ENCODE data around the gene TOMT. TPM values are rescaled to one million over a fixed set of nuclear protein-coding genes. Genes with fewer than 3 reads are reported as not detected.
"Not testable (repeated sequence)": the region's sequence is repeated elsewhere in the genome, so short reads cannot be mapped to it uniquely, and the experiment has no call there.

TOMT gene
- total RNA-seq, 1 experiment from 2014 or later: not detected

DNA sequence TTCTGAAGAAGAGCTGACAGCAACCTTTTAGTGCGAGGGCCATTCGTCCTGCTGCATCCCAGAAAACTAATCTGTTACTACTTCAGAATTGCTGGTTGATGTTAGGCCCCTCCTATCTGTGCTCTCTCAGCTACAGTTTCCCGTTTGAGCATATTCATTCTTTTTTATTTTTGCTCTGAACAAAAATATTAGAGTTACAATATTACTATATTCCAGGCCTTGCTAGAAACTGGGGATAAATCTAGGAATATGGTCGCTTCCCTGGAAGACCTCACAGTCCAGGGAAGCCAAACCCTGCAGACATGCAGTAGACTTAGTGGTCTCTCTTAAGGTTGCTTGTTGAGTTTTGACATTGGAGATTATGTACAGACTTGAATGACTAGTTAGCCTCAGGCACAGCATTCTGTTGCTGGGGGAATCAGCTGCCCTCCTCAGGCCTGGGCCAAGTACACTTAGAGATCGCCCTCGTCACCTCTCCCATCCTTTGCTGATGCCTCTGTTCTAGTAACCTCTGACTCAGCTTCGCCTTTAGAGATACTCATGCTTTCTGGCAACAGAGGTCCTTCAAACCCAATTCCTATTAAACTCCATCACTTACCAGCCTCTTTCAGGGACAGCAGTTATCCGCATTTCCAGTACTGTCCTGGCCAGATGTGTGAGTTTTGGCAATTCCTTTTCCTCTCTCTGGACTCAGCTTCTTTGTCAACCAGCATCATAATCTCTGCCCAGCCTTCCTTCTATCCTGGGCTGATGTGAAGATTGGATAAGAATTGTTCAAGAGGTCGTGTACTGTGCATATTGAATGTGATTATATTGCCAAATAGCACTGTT lies 7.5 kb downstream of the TOMT start:
- in situ Hi-C loops (cut with HindIII; ENCODE audit: low pct_unique_long_range_greater_than_20kb, low sequenced_read_pairs): no loop called here

DNA sequence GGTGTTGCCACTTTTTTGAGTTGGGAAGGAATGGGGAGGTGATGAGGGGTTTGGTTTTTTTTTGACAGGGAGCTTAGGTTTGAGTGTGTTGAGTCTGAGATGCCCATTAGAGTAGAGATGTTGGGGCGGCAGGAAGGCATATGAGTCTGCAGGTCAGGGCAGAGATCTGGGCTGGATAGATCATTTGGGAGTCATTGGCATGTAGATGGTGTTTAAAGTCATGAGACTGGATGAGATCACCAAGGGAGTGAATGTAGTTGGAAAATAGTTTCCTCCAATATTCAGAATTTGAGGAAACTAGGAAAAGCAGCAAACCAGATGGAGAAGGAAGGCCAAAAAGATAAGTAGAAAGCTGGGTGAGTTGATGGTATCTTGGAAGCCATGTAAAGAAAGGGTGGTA lies 8.8 kb downstream of the TOMT start:
- no peak for DNase-seq (ENCODE audit: low read depth, low spot score)
- in situ Hi-C loops (cut with HindIII; ENCODE audit: low pct_unique_long_range_greater_than_20kb, low sequenced_read_pairs): no loop called here

More for the DNA sequence above, 7.5 kb downstream of the TOMT start:
- DNase-seq (ENCODE audit: low read depth, low spot score): no peak

DNA sequence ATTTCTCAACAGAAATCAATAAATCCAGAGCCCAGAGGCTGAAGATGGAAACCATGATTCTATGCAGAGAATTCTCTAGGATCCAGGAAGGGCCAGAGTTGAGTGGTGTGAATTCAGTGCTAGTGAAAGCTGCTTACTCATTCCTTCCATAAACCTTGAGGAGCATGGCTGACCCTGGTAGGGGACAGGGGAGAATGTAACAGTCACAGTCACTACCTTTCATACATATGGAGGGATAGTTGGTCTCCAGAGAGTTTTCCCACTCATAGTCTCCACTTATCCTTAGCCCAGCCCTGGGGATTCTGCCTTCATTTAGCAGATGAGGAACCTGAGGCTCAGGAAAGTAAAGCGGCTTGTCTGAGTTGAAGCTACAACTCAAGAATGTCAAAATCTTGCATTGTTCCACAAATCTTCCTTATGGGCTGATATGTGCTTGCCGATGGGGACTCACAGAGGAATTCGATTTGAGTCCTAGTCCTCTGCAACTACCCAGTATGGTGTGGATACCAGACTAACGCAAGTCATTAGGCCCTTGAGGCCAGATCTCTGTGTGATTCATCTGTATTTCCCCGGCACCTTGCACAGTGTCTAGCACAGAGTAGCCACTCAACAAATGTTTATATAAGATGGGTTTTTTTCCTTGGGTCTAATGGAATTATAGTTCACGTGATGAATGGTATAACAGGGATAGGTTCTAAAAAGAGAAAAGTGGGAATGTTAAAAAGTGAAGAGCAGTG lies 10.5 kb downstream of the TOMT start:
- no peak for DNase-seq (ENCODE audit: low read depth, low spot score)

DNA sequence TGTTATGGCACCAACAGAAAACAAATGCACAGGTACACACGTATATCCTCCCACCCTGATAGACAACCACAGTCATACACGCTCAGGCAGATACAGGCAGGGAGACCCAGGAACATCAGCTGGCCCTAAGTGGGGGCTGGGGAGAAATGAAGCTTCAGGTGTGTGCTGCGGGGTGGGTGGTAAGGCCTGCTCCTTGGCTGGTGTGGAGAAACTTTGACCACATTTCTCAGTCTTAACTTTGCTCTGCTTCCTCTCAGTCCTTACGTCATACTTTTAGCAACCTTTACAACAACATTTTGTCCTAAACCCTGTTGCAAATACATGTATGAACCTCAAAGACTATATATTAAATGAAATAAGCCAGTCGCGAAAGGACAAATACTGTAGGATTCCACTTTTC lies 13.5 kb downstream of the TOMT start:
- in situ Hi-C loops (cut with HindIII; ENCODE audit: low pct_unique_long_range_greater_than_20kb, low sequenced_read_pairs): no loop called here
- DNase-seq (ENCODE audit: low read depth, low spot score): no peak

More for the DNA sequence above, 10.5 kb downstream of the TOMT start:
- in situ Hi-C loops (cut with HindIII; ENCODE audit: low pct_unique_long_range_greater_than_20kb, low sequenced_read_pairs): no loop called here

DNA sequence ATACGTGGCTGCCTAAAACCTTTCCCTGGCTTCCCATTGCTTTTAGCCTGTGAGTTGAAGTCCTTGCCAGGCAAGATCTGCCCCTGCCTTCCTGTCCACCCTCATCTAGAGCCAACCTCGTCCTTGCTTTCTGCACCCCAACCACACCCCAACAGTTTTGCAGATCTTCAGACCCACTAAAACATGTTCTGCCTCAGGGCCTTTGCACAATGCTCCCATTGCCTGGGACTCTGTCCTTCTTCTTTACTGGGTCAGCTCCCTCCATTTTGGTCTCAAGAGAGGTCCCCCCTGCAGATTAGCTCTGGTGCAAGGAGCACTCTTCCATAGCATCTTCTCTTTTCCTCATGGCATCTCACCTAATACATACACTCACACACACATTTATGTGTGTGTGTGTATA lies 15.2 kb downstream of the TOMT start:
- DNase-seq (ENCODE audit: low read depth, low spot score): no peak
- in situ Hi-C loops (cut with HindIII; ENCODE audit: low pct_unique_long_range_greater_than_20kb, low sequenced_read_pairs): no loop called here

DNA sequence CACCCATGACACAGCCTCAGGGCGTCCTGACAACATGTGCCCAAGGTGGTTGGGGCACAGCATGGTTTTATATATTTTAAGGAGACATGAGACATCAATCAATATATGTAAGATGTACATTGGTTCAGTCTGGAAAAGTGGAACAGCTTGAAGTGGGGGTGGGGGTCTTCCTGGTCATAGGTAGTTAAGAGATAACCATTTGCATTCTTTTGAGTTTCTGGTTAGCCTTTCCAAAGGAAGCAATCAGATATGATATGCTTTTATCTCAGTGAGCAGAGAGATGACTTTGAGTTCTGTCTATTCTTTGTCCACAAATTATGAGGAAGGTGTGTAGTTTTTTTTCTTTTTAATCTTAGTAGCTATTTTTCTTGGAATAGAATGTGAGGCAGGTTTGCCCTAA lies 16.9 kb downstream of the TOMT start:
- in situ Hi-C loops (cut with HindIII; ENCODE audit: low pct_unique_long_range_greater_than_20kb, low sequenced_read_pairs): no loop called here
- DNase-seq (ENCODE audit: low read depth, low spot score): no peak

DNA sequence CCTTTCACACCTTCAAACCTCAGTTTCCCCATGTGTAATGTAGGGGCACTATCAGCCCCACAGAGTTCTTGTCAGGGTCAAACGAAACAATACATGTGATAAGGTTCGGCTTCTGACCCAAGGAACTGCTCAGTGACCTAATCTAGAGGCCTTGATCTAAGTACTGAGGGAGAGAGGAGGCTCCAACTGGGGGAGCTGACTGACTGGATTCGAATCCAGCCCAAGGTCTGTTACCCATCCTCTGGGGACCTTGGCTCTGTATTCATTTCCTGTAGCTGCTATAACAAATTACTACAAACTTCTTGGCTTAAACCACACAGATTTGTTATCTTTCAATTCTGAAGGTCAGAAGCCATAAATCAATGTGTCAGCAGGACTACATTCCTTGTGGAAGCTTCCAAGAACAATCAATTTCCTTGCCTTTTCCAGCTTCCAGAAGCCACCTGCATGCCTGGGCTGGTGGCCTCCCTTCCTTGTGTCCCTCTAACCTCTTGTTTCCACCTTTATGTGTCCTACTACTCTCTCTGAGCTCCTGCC lies 17.5 kb downstream of the TOMT start:
- in situ Hi-C loops (cut with HindIII; ENCODE audit: low pct_unique_long_range_greater_than_20kb, low sequenced_read_pairs): no loop called here
- DNase-seq (ENCODE audit: low read depth, low spot score): no peak

DNA sequence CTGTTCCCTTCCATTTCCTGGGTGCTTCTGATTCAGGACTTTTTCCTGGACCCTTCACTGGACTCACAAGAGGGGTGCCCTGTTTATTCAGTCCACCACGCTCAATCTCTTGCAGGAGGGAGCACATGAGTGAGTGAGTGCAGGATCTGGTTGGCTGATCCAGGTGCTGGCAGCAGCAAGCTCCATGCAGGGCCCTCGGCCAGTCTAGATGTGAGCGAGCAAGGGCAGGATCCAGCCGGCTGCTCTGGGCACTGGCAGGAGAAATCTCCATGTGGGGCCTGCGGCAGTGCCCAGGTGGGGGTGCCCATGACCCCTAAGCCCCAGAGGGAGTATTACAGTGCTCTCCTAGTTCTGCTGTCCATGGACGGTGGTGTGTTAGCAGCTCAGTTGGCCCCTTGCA lies 18.3 kb downstream of the TOMT start:
- in situ Hi-C loops (cut with HindIII; ENCODE audit: low pct_unique_long_range_greater_than_20kb, low sequenced_read_pairs): no loop called here
- no peak for DNase-seq (ENCODE audit: low read depth, low spot score)

DNA sequence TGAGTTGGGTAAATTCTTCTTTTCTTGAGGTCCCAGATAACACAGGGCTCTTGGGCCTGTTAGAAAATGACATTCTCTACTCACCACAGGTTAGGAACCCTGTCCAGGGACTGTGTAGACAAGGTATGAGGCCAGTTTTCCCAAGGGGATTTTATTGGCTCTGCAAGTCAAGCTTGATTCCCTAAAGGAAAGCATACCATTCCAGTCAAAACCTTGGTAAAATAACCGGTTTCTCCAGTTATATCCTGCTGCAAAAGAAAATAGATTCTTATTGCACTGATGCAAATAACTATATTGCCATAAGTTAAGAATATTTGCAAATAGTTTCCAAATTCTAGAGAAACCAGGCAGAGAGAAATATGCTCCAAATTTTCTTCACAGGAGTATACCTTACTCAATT lies 20.2 kb downstream of the TOMT start:
- in situ Hi-C loops (cut with HindIII; ENCODE audit: low pct_unique_long_range_greater_than_20kb, low sequenced_read_pairs): no loop called here
- no peak for DNase-seq (ENCODE audit: low read depth, low spot score)

DNA sequence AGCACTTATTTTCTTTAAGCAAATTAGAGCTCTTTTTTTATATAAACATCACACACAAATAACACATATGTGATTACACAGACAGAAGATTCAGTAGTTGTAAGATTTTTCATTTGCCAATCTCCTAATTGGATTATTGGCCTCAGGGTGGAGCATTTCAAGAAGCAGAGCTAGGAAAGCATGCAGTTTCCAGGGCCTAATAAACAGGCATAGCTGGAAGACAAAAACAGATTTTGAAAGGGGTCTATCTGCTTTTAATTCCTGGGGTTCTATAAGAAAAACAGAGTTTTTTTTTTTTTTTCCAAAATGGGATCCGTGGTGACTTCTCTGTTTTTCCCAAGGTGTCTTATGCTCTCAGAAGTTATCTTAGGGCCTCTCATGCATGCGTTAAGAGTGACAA lies 22.2 kb downstream of the TOMT start:
- no peak for DNase-seq (ENCODE audit: low read depth, low spot score)
- in situ Hi-C loops (cut with HindIII; ENCODE audit: low pct_unique_long_range_greater_than_20kb, low sequenced_read_pairs): no loop called here

DNA sequence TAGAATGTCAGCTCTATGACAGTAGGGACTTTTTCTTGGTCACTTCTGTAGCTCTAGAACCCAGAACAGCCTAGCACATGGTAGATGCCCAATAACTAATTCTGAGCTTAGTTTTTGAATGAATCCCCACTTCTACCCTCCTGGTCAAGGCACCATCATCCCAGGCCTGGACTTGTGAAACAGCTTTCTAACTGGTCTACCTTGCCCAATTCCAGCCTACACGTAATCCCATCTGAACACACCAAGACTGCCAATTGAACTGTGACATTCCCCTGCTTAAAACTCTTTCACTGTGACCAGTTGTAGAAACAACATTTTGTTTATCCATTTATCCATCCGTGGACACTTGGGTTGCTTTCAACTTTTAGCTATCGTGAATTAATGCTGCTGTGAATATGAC lies 23.7 kb downstream of the TOMT start:
- DNase-seq (ENCODE audit: low read depth, low spot score): no peak
- in situ Hi-C loops (cut with HindIII; ENCODE audit: low pct_unique_long_range_greater_than_20kb, low sequenced_read_pairs): no loop called here

DNA sequence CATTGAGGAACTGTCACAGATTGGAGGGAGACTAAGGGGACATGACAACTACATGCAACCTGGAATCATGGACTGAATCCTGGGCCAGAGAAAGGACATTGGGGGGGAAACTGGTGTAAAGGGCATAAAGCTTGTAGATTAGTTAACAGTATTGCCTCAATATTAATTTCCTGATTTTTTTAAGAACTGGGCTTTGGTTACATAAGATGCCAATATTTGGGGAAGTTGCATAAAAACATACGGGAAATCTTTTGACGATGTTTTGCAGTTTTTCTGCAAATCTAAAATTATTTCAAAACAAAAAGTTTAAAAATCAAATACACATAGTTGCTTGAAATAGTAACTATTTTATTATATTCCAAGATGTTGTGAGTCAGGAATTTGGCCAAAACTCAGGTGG lies 26.9 kb downstream of the TOMT start:
- in situ Hi-C loops (cut with HindIII; ENCODE audit: low pct_unique_long_range_greater_than_20kb, low sequenced_read_pairs): no loop called here

DNA sequence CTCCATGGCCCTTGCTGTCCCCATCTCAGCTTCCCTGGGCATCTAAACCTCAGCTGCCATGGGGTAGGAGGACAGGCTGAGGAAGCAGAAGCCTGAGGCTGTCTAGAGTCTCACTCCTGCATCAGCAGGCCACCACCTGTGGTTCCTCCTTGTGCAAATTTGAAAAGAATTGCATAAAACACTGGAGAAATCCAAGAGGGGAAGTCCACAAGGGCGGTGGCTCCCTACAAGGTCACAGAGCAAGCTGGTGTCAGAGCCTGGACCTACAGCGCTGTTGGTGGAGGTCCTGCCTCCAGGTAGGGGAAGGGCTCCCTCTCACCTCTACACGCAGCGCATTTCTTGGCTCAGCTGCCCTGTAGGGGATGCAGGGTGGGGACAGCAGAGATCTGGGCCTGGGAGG lies 29.7 kb downstream of the TOMT start, which contains the start of gene FOLR3:
Gene FOLR3, plus strand, starts transcription at position 253 of the 400 bp plus-strand sequence. CDS start 228 bp downstream, outside the sequence.
- not testable (repeated sequence) for DNase-seq (ENCODE audit: low read depth, low spot score)

More for the DNA sequence above, 26.9 kb downstream of the TOMT start:
- DNase-seq (ENCODE audit: low read depth, low spot score): no peak

DNA sequence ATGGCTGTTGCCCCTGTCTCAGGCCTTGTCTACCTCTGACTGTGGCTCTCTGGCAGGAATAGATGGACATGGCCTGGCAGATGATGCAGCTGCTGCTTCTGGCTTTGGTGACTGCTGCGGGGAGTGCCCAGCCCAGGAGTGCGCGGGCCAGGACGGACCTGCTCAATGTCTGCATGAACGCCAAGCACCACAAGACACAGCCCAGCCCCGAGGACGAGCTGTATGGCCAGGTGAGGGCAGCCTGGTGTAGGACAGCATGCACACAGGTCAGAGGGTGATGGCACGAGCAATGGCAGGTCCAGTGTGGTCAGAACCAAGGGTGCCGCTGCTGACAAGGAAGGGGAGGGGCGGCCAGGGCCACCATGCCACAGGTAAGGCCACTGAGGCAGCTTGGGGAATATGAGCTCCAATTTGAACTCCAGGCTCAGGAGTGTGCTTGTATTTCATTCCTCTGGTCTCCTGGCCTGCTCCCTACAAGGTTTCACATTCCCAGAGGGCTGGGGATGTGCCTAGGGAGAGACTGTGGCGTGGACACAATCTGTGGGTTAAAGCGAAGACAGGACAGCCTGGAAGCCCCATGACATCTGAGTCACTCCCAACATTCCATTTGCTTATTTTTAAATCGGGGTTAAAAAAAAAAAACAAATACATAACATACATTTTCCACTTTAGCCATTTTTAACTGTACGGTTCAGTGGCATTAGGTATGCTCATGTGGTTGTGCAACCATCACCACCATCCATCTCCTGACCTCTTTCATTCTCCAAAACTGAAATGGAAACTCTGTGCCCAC lies 30.4 kb downstream of the TOMT start:
- in situ Hi-C loops (cut with HindIII; ENCODE audit: low pct_unique_long_range_greater_than_20kb, low sequenced_read_pairs): no loop called here
- DNase-seq (ENCODE audit: low read depth, low spot score): no peak

More for the DNA sequence above, 29.7 kb downstream of the TOMT start, which contains the start of gene FOLR3:
- in situ Hi-C loops (cut with HindIII; ENCODE audit: low pct_unique_long_range_greater_than_20kb, low sequenced_read_pairs): not testable (repeated sequence)

DNA sequence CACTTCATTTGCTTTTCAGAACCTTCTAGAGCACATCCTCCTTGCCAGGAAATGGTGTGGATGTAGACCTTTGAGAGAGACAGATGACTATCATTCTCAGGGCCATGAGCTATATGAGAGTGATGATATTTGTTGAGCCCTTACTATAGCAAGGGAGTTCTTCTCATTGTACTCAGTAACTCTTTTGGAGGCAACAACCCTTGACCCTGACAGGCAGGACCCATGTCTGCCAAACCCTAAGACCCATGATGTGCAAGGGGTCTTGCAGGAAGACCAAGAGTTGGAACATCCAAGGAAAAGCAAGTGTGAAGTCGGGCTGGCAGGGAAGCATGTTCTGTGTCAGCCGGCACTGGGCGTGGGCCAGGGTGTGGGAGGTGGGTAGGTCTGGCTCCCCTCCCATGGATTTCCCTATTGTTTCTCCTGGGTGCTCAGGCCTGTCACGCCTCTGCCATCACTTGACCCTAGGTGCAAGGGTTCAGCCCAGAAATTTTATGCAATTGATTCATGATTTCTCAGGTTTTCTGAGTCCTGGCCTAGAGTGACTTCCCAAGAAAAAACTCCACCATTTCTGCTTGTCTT lies 31.0 kb downstream of the TOMT start:
- no peak for DNase-seq (ENCODE audit: low read depth, low spot score)
- in situ Hi-C loops (cut with HindIII; ENCODE audit: low pct_unique_long_range_greater_than_20kb, low sequenced_read_pairs): no loop called here

DNA sequence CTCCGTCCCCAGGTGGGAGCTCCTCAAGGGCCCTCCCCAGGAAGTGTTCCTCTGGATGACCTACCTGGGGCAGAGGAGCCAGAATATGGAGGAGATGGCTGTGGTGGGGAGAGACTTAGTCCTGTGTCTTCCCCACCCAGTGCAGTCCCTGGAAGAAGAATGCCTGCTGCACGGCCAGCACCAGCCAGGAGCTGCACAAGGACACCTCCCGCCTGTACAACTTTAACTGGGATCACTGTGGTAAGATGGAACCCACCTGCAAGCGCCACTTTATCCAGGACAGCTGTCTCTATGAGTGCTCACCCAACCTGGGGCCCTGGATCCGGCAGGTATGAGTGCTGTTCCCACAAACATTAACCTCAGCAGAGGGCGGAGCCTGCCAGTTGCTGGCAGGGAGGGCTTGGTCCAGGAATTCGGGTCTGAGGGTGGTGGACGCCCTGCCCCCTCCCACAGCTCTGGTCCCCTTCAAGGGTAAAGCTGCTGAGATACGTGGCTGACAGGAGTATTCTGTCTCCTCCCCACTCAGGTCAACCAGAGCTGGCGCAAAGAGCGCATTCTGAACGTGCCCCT lies 33.2 kb downstream of the TOMT start:
- DNase-seq (ENCODE audit: low read depth, low spot score): no peak
- in situ Hi-C loops (cut with HindIII; ENCODE audit: low pct_unique_long_range_greater_than_20kb, low sequenced_read_pairs): no loop called here

DNA sequence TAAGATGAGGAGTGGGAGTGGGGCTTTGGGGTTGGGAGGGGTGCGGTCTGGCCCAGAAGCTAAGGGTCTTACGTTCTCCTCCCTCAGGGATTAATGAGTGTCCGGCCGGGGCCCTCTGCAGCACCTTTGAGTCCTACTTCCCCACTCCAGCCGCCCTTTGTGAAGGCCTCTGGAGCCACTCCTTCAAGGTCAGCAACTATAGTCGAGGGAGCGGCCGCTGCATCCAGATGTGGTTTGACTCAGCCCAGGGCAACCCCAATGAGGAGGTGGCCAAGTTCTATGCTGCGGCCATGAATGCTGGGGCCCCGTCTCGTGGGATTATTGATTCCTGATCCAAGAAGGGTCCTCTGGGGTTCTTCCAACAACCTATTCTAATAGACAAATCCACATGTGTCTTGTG lies 33.8 kb downstream of the TOMT start:
- in situ Hi-C loops (cut with HindIII; ENCODE audit: low pct_unique_long_range_greater_than_20kb, low sequenced_read_pairs): no loop called here
- no peak for DNase-seq (ENCODE audit: low read depth, low spot score)
